ENCODE results near the gene NEURL1B.

NEURL1B gene

GRCh38 chr5:172717481-172718195 is 76.6 kb downstream of the NEURL1B start:
- DNase-seq, result no peak

- DNase-seq, result no peak
Observed at GRCh38 chr5:172718527-172719114, 77.6 kb downstream of the NEURL1B start.

- no peak for DNase-seq
Observed at GRCh38 chr5:172719211-172719610, 78.1 kb downstream of the NEURL1B start.

- DNase-seq, result no peak
Observed at GRCh38 chr5:172720655-172721054, 79.6 kb downstream of the NEURL1B start.

GRCh38 chr5:172721455-172722326 is 80.6 kb downstream of the NEURL1B start:
- no peak for DNase-seq

- no peak for DNase-seq
Observed at GRCh38 chr5:172722327-172722815, 81.3 kb downstream of the NEURL1B start.

- DNase-seq, result no peak
Observed at GRCh38 chr5:172723508-172723907, 82.4 kb downstream of the NEURL1B start.

- DNase-seq, result no peak
Observed at GRCh38 chr5:172724242-172725183, 83.5 kb downstream of the NEURL1B start.

GRCh38 chr5:172725273-172725672 is 84.2 kb downstream of the NEURL1B start:
- DNase-seq, result no peak

- DNase-seq, result no peak
Observed at GRCh38 chr5:172725785-172726184, 84.7 kb downstream of the NEURL1B start.

- DNase-seq, result no peak
Observed at GRCh38 chr5:172726966-172727365, 85.9 kb downstream of the NEURL1B start.

GRCh38 chr5:172727551-172727950 is 86.5 kb downstream of the NEURL1B start:
- no peak for DNase-seq

- no peak for DNase-seq
Observed at GRCh38 chr5:172728481-172729241, 87.6 kb downstream of the NEURL1B start.

GRCh38 chr5:172729588-172729987 is 88.5 kb downstream of the NEURL1B start:
- no peak for DNase-seq

- DNase-seq, result no peak
Observed at GRCh38 chr5:172730222-172730621, 89.2 kb downstream of the NEURL1B start.

- no peak for DNase-seq
Observed at GRCh38 chr5:172730981-172731679, 90.1 kb downstream of the NEURL1B start.

- DNase-seq, result no peak
Observed at GRCh38 chr5:172731680-172732074, 90.6 kb downstream of the NEURL1B start.

- DNase-seq, result no peak
Observed at GRCh38 chr5:172732201-172732865, 91.3 kb downstream of the NEURL1B start.

- no peak for DNase-seq
Observed at GRCh38 chr5:172733131-172733973, 92.3 kb downstream of the NEURL1B start.

All from stimulated activated naive CD4-positive, alpha-beta T cell (primary cell).